CD4-positive, alpha-beta T cell treated with Interleukin-6 at 100 ng/mL for 8 hours (primary cell): ENCODE results near the gene ZNF267.
"Not testable (repeated sequence)": the region's sequence is repeated elsewhere in the genome, so short reads cannot be mapped to it uniquely, and the experiment has no call there.

Source experiments
- DNase-seq: peaks from one replicate; pipeline ENCODE4 v3.0.0-alpha.2; 2020; ENCODE audit warnings: mixed read lengths, low spot score

ZNF267 gene

GRCh38 chr16:31873556-31874365 lies at the start of gene ZNF267:
Gene ZNF267, plus strand, starts transcription at chr16:31873807. Its CDS starts 160 bp downstream, at chr16:31873967.
- DNase-seq = peak; percentile 94

- no peak for DNase-seq
These were observed 40.6 kb upstream of the ZNF267 start for GRCh38 chr16:31833047-31833446.

DNA sequence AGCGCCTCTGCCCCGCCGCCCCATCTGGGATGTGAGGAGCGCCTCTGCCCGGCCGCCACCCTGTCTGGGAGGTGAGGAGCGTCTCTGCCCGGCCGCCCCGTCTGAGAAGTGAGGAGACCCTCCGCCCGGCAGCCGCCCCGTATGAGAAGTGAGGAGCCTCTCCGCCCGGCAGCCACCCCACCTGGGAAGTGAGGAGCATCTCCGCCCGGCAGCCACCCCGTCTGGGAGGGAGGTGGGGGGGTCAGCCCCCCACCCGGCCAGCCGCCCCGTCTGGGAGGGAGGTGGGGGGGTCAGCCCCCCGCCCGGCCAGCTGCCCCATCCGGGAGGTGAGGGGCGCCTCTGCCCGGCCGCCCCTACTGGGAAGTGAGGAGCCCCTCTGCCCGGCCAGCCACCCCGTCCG lies 37.2 kb upstream of the ZNF267 start:
- not testable (repeated sequence) for DNase-seq

GRCh38 chr16:31842864-31843263 lies 30.7 kb upstream of the ZNF267 start:
- DNase-seq = no peak

DNA sequence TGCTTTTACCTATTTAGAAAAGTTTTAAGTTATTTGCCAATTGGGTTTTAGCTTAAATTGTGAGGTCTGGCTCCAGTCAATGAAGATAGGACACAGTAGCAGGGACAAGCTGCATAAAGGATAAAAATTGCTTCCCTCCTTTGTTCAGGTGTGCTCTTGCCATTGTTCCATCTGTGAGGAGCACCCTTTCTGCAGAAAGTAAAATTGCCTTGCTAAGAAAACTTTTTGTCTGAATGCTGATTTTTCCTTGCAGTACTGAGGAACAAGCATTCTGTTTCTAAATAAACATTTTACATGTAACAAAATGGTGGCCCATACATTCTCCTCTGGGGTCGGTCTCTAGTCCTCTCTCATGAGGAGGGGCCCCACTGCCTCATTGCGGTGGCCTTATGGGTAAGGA lies 25.0 kb upstream of the ZNF267 start:
- DNase-seq = not testable (repeated sequence)

DNA sequence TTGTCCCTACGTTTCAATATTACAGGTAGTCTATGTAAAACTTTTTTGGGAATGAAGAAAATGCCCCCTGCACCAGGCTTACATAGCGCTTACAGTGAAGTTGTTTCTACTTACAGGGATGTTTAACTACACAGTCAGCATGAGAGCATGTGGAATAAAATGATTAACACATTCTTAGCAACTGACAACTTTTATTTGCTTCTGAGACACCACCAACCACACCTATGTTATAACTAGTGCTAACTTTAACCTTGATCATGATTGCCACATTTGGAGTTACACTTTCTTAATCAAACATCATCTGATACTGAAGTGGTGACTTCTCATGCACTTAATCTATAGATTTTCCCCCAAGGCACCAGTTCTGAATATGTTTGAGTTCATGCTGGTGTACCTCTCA lies 20.3 kb upstream of the ZNF267 start:
- no peak for DNase-seq

DNA sequence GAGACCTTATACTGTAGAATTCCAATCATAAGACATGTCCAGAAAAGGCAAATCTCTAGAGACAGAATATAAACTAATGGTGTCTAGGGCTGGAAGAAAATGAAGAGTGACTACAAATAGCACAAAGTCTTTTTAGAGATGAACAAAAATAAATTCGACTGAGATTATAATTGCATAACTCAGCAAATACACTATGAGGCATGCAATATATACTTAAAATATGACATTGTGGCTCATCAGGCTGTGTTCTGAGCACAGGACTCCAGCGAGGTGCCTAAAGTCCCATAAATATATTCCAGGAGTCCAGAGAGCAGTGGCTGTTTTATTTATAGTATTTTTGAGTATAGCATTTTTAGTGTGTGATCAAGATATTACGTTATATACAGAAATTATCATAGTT lies 13.1 kb upstream of the ZNF267 start:
- DNase-seq = no peak

- DNase-seq = peak; percentile 58
These were observed 12.2 kb upstream of the ZNF267 start for GRCh38 chr16:31861455-31861854.

- DNase-seq = no peak
These were observed 10.8 kb upstream of the ZNF267 start for GRCh38 chr16:31862761-31863160.

- DNase-seq = no peak
These were observed 5.4 kb upstream of the ZNF267 start for GRCh38 chr16:31868164-31868563.

DNA sequence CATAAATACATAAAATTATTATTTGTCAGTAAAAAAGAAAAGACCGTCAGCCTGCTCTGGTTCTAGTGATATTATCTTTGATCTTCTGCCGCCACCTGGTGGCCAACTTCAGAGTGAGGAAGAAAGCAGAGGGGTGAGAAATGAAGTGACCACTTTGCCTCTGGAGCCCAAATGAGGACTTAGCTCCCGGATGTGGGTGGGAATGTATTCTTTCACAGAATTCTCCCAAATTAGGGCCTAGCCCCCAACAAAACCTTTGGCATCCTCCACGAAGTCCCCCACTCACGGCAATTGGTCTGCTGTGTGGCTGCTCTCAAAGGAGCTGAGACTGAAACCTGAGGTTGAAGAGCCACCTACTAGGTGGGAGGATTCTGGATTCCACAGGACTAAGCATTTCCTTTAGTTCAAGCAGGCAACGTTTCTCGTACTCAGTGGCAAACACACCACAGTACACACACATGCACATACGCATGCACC lies 4.9 kb upstream of the ZNF267 start:
- peak; percentile 76 for DNase-seq

- peak; percentile 89 for DNase-seq
These were observed 4.0 kb upstream of the ZNF267 start for GRCh38 chr16:31869511-31870201.

- no peak for DNase-seq
These were observed 2.8 kb upstream of the ZNF267 start for GRCh38 chr16:31870809-31871208.

DNA sequence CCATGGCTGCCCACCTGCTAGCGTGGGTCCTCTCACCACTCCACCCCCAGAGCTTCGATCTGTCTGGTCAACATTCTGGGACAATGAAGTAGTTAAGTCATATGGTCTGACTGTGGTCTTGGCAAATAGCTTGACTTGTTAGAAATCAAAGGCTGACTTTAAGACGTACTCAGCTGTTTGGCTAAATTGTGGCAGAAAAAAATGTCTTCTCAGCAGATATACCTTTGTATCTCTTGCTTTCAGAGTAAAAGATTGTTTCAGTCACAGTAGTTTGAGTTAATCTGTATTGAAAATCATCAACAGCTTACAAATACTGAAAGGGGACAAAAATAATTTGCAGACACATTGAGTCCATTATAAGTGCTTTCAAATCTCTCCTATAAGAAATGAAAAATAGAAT lies 2.1 kb upstream of the ZNF267 start:
- DNase-seq = no peak

- DNase-seq = no peak
These were observed 1.4 kb upstream of the ZNF267 start for GRCh38 chr16:31872201-31872600.

- peak; percentile 49 for DNase-seq
These were observed 932 bp downstream of the ZNF267 start for GRCh38 chr16:31874366-31875111.

GRCh38 chr16:31875112-31875803 lies 1.7 kb downstream of the ZNF267 start:
- DNase-seq = no peak

- no peak for DNase-seq
These were observed 2.4 kb downstream of the ZNF267 start for GRCh38 chr16:31875928-31876547.

DNA sequence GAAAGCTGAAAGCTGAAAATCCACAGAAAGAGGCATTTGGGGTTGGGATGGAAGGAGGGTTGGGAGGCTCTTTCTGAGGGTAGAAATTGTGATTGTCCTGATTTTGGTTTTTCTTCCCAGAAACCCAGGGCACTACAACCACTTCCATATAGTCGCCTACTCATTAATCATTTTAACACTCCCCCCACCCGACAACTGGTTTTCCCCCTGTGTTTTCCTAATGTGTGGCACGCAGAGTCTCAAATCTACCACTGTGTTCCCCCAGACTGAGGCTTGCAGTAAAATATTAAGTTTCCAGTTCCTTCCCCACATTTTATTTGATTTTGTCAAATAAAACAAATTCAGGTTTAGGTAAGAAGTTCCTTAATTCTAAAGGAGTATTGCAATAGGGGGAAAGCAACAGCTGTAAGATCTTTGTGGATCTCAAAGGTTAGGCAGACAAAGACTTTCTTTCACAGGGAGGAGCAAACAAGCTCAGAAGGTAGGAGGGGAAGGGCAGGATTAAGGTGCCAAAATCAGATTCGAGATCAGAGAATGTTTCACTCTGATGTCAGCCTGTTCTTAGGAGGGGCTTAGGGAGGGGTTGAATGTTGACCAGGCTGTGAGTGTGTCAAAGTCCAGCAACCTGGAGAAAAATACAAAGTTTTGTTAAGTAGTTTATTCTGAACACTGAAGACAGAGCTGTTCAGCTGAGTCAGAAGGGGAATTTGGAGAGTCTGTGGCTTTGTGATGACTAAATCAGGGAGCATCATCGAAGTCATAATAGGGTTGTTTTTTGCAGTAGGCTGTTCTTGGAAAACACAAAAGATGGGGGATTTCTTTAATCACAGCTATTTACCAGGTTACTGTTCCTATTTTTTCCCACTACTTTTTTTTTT lies 3.6 kb downstream of the ZNF267 start:
- peak; percentile 58 for DNase-seq

GRCh38 chr16:31877876-31878642 lies 4.5 kb downstream of the ZNF267 start:
- no peak for DNase-seq
